WI38 (cell line): Measurements from ENCODE around the gene SMC4.

Experiments
- H3K4me3 ChIP-seq: 2 replicates; pipeline ENCODE4 v1.5.1; 2011; ENCODE audit warnings: low read depth, mild to moderate bottlenecking, control low read depth, low read length
- TF ChIP-seq, protein P1 (sequence below): IDR thresholded peaks from 2 replicates; pipeline ENCODE4 v1.5.1; 2012; ENCODE audit warnings: low read depth, mild to moderate bottlenecking, control low read depth, low read length

Gene SMC4

DNA sequence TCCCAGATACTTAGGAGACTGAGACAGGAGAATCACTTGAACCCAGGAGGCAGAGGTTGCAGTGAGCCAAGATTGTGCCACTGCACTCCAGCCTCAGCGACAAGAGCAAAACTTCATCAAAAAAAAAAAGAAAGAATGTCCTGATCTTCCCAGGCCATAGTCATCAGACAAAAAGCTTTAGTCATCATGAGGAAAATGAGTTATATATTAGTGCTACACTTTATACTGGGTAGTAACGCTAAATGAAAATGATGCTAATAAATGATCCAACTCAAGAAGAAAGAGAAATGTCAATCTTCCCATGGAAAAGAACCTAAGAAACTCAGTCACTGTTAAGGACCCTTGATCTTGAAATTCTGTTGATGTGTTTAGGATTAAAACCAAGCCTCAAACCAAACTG, 76.4 kb downstream of the SMC4 start:
- TF ChIP-seq, protein P1, sequence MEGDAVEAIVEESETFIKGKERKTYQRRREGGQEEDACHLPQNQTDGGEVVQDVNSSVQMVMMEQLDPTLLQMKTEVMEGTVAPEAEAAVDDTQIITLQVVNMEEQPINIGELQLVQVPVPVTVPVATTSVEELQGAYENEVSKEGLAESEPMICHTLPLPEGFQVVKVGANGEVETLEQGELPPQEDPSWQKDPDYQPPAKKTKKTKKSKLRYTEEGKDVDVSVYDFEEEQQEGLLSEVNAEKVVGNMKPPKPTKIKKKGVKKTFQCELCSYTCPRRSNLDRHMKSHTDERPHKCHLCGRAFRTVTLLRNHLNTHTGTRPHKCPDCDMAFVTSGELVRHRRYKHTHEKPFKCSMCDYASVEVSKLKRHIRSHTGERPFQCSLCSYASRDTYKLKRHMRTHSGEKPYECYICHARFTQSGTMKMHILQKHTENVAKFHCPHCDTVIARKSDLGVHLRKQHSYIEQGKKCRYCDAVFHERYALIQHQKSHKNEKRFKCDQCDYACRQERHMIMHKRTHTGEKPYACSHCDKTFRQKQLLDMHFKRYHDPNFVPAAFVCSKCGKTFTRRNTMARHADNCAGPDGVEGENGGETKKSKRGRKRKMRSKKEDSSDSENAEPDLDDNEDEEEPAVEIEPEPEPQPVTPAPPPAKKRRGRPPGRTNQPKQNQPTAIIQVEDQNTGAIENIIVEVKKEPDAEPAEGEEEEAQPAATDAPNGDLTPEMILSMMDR = no peak
- no peak overlapping the region for H3K4me3 ChIP-seq

DNA sequence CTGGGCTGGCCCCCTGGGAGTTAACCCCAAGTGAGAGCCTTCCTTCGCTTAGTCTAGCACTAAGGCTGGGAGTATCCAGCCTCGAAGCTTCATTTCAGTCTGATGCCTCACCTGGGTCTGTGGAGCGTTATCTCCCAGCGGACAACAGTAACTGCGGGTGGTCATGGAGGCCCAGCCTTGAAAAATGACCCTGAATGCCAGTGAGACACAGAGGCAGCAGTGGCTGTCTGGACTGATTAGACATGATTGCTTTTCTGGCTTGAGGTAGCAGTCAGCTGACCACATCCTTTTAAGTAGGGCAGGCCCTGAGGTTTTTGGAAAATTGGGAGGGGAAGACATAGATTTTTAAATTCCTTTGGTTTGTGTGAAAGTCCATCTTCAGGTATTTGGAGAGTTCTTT, 78.3 kb downstream of the SMC4 start:
- H3K4me3 ChIP-seq = no peak overlapping the region
- TF ChIP-seq, protein P1 = no peak

- H3K4me3 ChIP-seq = no peak overlapping the region
These were observed 78.9 kb downstream of the SMC4 start for GRCh38 chr3:160478338-160478737.

DNA sequence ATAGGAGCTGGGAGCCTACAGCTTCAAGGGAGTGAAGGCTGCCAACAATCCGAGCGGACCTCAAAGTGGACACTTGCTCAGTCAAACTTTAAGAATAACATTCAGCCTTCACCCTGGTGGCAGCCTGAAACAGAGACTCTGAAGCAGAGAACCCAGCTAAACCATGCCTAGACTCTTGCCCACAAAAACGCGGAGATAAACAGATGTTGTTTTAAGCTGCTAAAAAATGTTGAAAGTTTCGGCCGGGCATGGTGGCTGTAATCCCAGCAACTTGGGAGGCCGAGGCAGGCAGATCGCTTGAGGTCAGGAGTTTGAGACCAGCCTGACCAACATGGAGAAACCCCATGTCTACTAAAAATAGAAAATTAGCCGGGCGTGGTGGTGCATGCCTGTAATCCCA, 79.9 kb downstream of the SMC4 start:
- TF ChIP-seq, protein P1 = no peak
- H3K4me3 ChIP-seq = no peak overlapping the region

More at GRCh38 chr3:160478338-160478737, 78.9 kb downstream of the SMC4 start:
- TF ChIP-seq, protein P1 = no peak

DNA sequence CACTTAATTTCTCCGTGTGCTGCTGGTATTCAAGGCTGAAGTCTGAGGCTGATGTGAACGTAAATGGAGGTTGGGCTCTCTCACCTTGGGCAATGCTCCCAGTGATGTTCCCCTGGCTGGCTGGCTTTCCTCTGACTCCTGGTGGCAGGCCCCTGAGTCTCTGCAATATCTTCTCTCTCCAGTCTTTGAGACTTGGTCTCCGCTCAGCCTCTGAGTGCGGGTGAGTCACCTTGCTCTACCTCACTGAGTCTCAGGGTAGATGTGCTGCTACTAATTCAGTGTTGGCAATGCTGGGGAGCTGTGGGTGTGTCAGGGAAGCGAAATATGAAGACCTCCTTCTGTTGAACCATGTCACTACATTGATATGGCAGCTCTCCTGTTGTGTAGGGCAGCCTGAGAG, 81.5 kb downstream of the SMC4 start:
- H3K4me3 ChIP-seq = no peak overlapping the region
- TF ChIP-seq, protein P1 = no peak

DNA sequence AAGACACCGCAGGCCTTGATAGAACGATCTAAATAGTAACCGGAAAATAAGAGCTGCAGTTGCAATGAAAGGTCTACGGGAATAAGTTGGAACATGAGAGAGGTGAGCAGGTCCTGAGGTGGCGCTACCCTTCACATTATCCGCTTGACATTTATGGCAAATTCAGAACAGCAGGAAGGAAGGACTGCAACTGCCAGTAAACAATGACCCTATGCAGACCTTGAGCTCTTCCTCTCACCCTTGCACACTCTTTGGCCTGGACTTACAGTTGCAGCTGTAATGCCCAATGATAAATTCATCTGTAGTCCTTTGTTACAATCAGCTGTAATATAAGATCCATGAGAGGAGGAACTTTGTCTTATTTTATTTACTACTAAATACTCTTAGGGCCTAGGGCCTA, 82.4 kb downstream of the SMC4 start:
- TF ChIP-seq, protein P1 = no peak
- no peak overlapping the region for H3K4me3 ChIP-seq

DNA sequence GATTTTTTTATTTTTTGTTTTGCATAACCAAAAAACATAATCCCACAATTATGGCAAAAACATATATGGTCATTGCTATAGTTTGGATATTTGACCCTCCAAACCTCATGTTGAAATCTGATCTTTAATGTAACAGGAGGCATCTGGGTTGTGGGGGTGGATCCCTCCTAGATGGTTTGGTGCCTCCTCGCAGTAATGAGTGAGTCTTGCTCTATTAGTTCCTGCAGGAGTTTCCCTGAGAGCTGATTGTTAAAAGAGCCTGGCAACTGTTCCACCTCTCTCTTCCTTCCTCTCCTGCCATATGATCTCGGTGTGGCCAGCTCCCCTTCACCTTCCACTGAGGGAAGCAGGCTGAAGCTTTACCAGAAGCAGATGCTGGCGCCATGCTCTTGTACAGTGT, 83.3 kb downstream of the SMC4 start:
- TF ChIP-seq, protein P1 = no peak
- H3K4me3 ChIP-seq = no peak overlapping the region
